IMR-90 (cell line): ENCODE results near the gene TMEM200C. TPM values are rescaled to one million over a fixed set of nuclear protein-coding genes. Genes with fewer than 3 reads are reported as not detected.

ENCODE experiments used
- ATAC-seq: fragments of 200-7000 bp; cut with Tn5 transposase; 2 replicates; pipeline ENCODE4 v1.9.1; 2020; ENCODE audit warnings: low read depth, mild to moderate bottlenecking, moderate library complexity
- BruUV-seq: library from RNA; stranded (reverse); fragments of 400-500 nt; replicated peaks from 2 replicates; lab custom pipeline; 2021; lab: Mats Ljungman, UMichigan
- CTCF ChIA-PET: fragments of 300-600 bp; formaldehyde crosslinking; extraction: SDS; loops from one replicate; lab custom pipeline; 2021; ENCODE audit warnings: antibody characterized with exemption; lab: Yijun Ruan, JAX
- POLR2A ChIA-PET: fragments of 300-600 bp; sonication (Branson Sonifier 250); formaldehyde crosslinking; loops from one replicate; lab custom pipeline; 2022; ENCODE audit warnings: antibody characterized with exemption; ENCODE audit not compliant: unreplicated experiment; lab: Charles Lee
- DNase-seq: peaks from one replicate; pipeline ENCODE4 v3.0.0; 2013
- H2AFZ ChIP-seq: replicated peaks from 2 replicates; pipeline ENCODE3; 2013; ENCODE audit warnings: low read length, mild to moderate bottlenecking; ENCODE audit not compliant: poor library complexity
- H2AK5ac ChIP-seq: 2 replicates; pipeline ENCODE4 v1.6.1; 2013; ENCODE audit warnings: low read depth, low read length, inconsistent platforms
- H2AK9ac ChIP-seq: replicated peaks from 2 replicates; pipeline ENCODE3; 2013; ENCODE audit warnings: mild to moderate bottlenecking, low read depth, low read length, moderate library complexity; ENCODE audit not compliant: poor library complexity
- H2BK120ac ChIP-seq: 2 replicates; pipeline ENCODE4 v1.6.1; 2013; ENCODE audit warnings: low read depth, low read length, inconsistent platforms
- H2BK15ac ChIP-seq: 3 replicates; pipeline ENCODE4 v1.6.1; 2013; ENCODE audit warnings: low read depth, low read length, inconsistent platforms
- H2BK20ac ChIP-seq: 2 replicates; pipeline ENCODE4 v1.6.1; 2013; ENCODE audit warnings: low read depth, mild to moderate bottlenecking, inconsistent platforms, low read length, moderate library complexity
- H2BK5ac ChIP-seq: 2 replicates; pipeline ENCODE4 v1.6.1; 2013; ENCODE audit warnings: mild to moderate bottlenecking, low read depth, low read length, inconsistent platforms; ENCODE audit not compliant: poor library complexity, severe bottlenecking
- H3K14ac ChIP-seq: replicated peaks from 2 replicates; pipeline ENCODE4 v1.6.1; 2013; ENCODE audit warnings: low read depth, low read length, inconsistent platforms
- H3K18ac ChIP-seq: 2 replicates; pipeline ENCODE4 v1.6.1; 2013; ENCODE audit warnings: low read depth, low read length, control low read depth
- H3K23ac ChIP-seq: 2 replicates; pipeline ENCODE4 v1.6.1; 2013; ENCODE audit warnings: low read depth, low read length, inconsistent platforms
- H3K27ac ChIP-seq: 2 replicates; pipeline ENCODE4 v1.5.1; 2013; ENCODE audit warnings: mild to moderate bottlenecking, control low read depth, low read length; ENCODE audit not compliant: insufficient read depth
- H3K27me3 ChIP-seq: 2 replicates; pipeline ENCODE4 v1.6.1; 2013; ENCODE audit warnings: low read length; ENCODE audit not compliant: control insufficient read depth, insufficient read depth
- H3K36me3 ChIP-seq: 2 replicates; pipeline ENCODE4 v1.6.1; 2013; ENCODE audit warnings: low read length, mixed read lengths; ENCODE audit not compliant: control insufficient read depth, insufficient read depth
- H3K4ac ChIP-seq: 2 replicates; pipeline ENCODE4 v1.6.1; 2013; ENCODE audit warnings: low read depth, low read length, inconsistent platforms
- H3K4me1 ChIP-seq: 2 replicates; pipeline ENCODE4 v1.6.1; 2013; ENCODE audit warnings: low read length, mixed read lengths; ENCODE audit not compliant: control insufficient read depth, insufficient read depth
- H3K4me2 ChIP-seq: 2 replicates; pipeline ENCODE4 v1.6.1; 2013; ENCODE audit warnings: low read depth, mild to moderate bottlenecking, control low read depth, low read length, moderate library complexity
- H3K4me3 ChIP-seq: 2 replicates; pipeline ENCODE4 v1.5.1; 2013; ENCODE audit warnings: low read depth, mild to moderate bottlenecking, control low read depth, low read length, moderate library complexity; ENCODE audit not compliant: insufficient read depth
- H3K56ac ChIP-seq: 2 replicates; pipeline ENCODE4 v1.6.1; 2013; ENCODE audit warnings: low read length, inconsistent platforms; ENCODE audit not compliant: insufficient read depth; ENCODE audit errors: extremely low read depth
- H3K79me1 ChIP-seq, 2 experiments: 2 replicates each; pipeline ENCODE4 v1.6.1; 2013; ENCODE audit warnings: low read length in 2 of 2, inconsistent platforms in 1 of 2, low read depth in 1 of 2
- H3K9ac ChIP-seq: 2 replicates; pipeline ENCODE4 v1.6.1; 2013; ENCODE audit warnings: low read depth, low read length, control low read depth
- H3K9me1 ChIP-seq: 2 replicates; pipeline ENCODE4 v1.6.1; 2013; ENCODE audit warnings: low read length, inconsistent platforms; ENCODE audit not compliant: insufficient read depth
- H3K9me3 ChIP-seq: 2 replicates; pipeline ENCODE4 v1.6.1; 2013; ENCODE audit warnings: low read length; ENCODE audit not compliant: control insufficient read depth, insufficient read depth
- H4K20me1 ChIP-seq: 2 replicates; pipeline ENCODE4 v1.6.1; 2013; ENCODE audit warnings: low read length, inconsistent platforms; ENCODE audit not compliant: insufficient read depth
- H4K5ac ChIP-seq: 2 replicates; pipeline ENCODE4 v1.6.1; 2013; ENCODE audit warnings: mild to moderate bottlenecking, low read depth, low read length, control low read depth
- H4K8ac ChIP-seq, 2 experiments: 2 replicates each; pipeline ENCODE4 v1.6.1; 2013; ENCODE audit warnings: low read depth in 2 of 2, low read length in 2 of 2, control low read depth in 1 of 2, inconsistent platforms in 1 of 2
- H4K91ac ChIP-seq: 2 replicates; pipeline ENCODE4 v1.6.1; 2013; ENCODE audit warnings: low read depth, low read length, inconsistent platforms; ENCODE audit not compliant: insufficient read depth
- BHLHE40 ChIP-seq: fragments of 150-350 bp; IDR thresholded peaks from 2 replicates; pipeline ENCODE4 v1.6.1; 2016; ENCODE audit warnings: mild to moderate bottlenecking, low read depth, low read length
- CEBPB ChIP-seq: IDR thresholded peaks from 2 replicates; pipeline ENCODE4 v1.6.1; 2012; ENCODE audit warnings: low read depth, low read length, improper control_type of control experiment
- MAFK ChIP-seq: IDR thresholded peaks from 2 replicates; pipeline ENCODE4 v1.6.1; 2012; ENCODE audit warnings: low read depth, low read length, improper control_type of control experiment
- MAZ ChIP-seq: IDR thresholded peaks from 2 replicates; pipeline ENCODE4 v1.6.1; 2012; ENCODE audit warnings: low read depth, mild to moderate bottlenecking, low read length, improper control_type of control experiment, moderate library complexity, borderline replicate concordance
- MXI1 ChIP-seq: IDR thresholded peaks from 2 replicates; pipeline ENCODE4 v1.6.1; 2012; ENCODE audit warnings: low read depth, mild to moderate bottlenecking, low read length, moderate library complexity, borderline replicate concordance
- NFE2L2 ChIP-seq: fragments of 150-350 bp; IDR thresholded peaks from 2 replicates; pipeline ENCODE4 v1.6.1; 2016; ENCODE audit warnings: low read depth, mild to moderate bottlenecking, low read length
- POLR2A ChIP-seq: IDR thresholded peaks from 2 replicates; pipeline ENCODE4 v1.6.1; 2012; ENCODE audit warnings: mild to moderate bottlenecking, low read depth, low read length
- RAD21 ChIP-seq: IDR thresholded peaks from 2 replicates; pipeline ENCODE4 v1.6.1; 2012; ENCODE audit warnings: low read length, improper control_type of control experiment
- RCOR1 ChIP-seq: IDR thresholded peaks from 2 replicates; pipeline ENCODE4 v1.6.1; 2012; ENCODE audit warnings: mild to moderate bottlenecking, low read length, improper control_type of control experiment; ENCODE audit not compliant: insufficient replicate concordance
- RFX5 ChIP-seq: IDR thresholded peaks from 2 replicates; pipeline ENCODE4 v1.8.0; 2012; ENCODE audit warnings: low read depth, mild to moderate bottlenecking, low read length, moderate library complexity
- SMC3 ChIP-seq: fragments of 150-350 bp; IDR thresholded peaks from 2 replicates; pipeline ENCODE4 v1.6.1; 2016; ENCODE audit warnings: low read depth, mild to moderate bottlenecking, antibody characterized with exemption, low read length, moderate library complexity
- WGBS, 2 experiments: methylation state at CpG; one replicate each; pipeline versions ENCODE4 v1.1.5 to v1.1.7; 2013; ENCODE audit warnings: missing lambda C conversion rate in 2 of 2; ENCODE audit not compliant: insufficient read length in 1 of 2; ENCODE audit errors: extremely low coverage in 2 of 2; 5-methylcytosine and 5-hydroxymethylcytosine counted together
- dilution Hi-C: fragments of 300-500 bp; cut with HindIII; formaldehyde crosslinking; loops from one replicate; pipeline ENCODE4 v1.14.3; 2018; ENCODE audit warnings: low sequenced_read_pairs; ENCODE audit not compliant: unreplicated experiment
- in situ Hi-C: fragments of 300-500 bp; cut with MboI; formaldehyde crosslinking; loops from 3 replicates; pipeline ENCODE4 v1.14.3; 2019; ENCODE audit warnings: low sequenced_read_pairs, inconsistent platforms, mixed read lengths
- intact Hi-C: fragments of 100-400 bp; cut with micrococcal nuclease; formaldehyde crosslinking; loops from 2 replicates; pipeline ENCODE4 v1.10.0; 2022
- polyA plus RNA-seq, 3 experiments: library from polyadenylated mRNA; depleted of rRNA; stranded (reverse); fragments of >200 nt; gene quantifications; 2 replicates each; pipeline ENCODE4 v1.2.3, GENCODE V29; 2012; ENCODE audit warnings: low replicate concordance in 1 of 3
- total RNA-seq: library from RNA; depleted of rRNA; stranded (reverse); fragments of >200 nt; gene quantifications from 2 replicates; pipeline ENCODE4 v1.2.3, GENCODE V29; 2012
- TF ChIP-seq, protein P1 (sequence below): fragments of 150-350 bp; IDR thresholded peaks from 2 replicates; pipeline ENCODE4 v1.6.1; 2017; ENCODE audit warnings: mild to moderate bottlenecking, antibody characterized with exemption, low read length, low read depth
- TF ChIP-seq, protein P2 (sequence below): fragments of 150-350 bp; IDR thresholded peaks from 2 replicates; pipeline ENCODE4 v1.6.1; 2016; ENCODE audit warnings: low read depth, mild to moderate bottlenecking, low read length, moderate library complexity, borderline replicate concordance

TMEM200C gene
- total and polyA plus RNA-seq, 2 of the 4 experiments (the other 2 are of a cell fraction) = 1.4 to 2.5 TPM

DNA sequence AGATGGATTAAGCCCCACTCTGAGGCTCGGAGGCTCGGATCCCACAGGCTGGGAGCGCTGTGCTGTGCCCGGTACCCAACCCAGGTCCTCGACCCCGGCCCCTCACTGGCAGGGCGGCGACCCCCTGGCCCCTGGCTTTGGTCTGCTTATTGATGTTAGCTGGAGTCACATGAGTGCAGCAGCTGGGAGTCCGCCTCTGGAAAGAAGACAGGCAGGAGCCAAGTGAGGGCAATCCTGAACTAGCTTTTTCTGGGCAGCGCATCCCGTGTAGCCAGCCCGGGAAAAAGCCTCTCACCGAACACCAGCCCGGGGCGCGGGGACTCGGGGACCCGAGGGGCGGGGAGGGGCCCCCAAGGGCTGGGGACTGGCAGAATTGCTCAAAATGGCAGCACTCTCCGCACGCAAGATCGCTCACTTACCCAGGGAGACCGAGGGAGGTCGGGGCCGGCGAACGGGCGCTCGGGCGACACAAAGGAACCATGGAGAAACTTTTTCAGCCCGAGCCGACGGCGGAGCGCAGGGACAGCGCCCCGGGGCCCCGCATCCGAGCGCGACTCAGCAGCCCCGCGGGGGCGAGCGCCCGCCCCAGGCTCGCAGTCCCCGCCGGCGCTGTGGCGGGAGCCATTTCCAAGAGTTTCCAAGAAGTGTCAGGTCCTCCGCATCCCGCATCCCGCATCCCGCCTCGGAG is 567 bp downstream of the TMEM200C start:
- ChIA-PET POLR2A (no interaction called here), CTCF (interaction anchor here (1.3 kb wide), 1 partner anchor 19 kb away, joined by 3 read pairs; no protein-coding TSS in a partner anchor)
- Histone ChIP-seq H3K4me3 (peak overlapping the region; percentile 99), H3K36me3 (peaks cover 10% of the 10 kb centered on the region; the same call in 1 of the 2 replicates), H3K9me1 (peaks cover 5% of the 10 kb centered on the region; the same call in 1 of the 2 replicates), H3K9me3 (no peaks in the 10 kb centered on the region), H2AFZ (peak overlapping the region; percentile 89), H4K20me1 (peaks cover 5% of the 10 kb centered on the region; the same call in 1 of the 2 replicates), H2BK20ac (no peak overlapping the region), H2BK120ac (peak overlapping the region; percentile 49; the same call in 1 of the 2 replicates), H3K9ac (peak overlapping the region; percentile 62), H3K79me1 (peaks cover 4 to 18% of the 10 kb centered on the region in 2 experiments; a peak in 3 of 4 replicates), H4K5ac (no peak overlapping the region), H3K4me1 (peaks cover 10% of the 10 kb centered on the region; the same call in 1 of the 2 replicates), H3K27ac (peak overlapping the region; percentile 42), H4K91ac (no peak overlapping the region), H3K14ac (peak overlapping the region; percentile 66), H2BK15ac (peak overlapping the region; percentile 31; the same call in 1 of the 3 replicates), H2AK5ac (no peak overlapping the region), H2BK5ac (peak overlapping the region; percentile 11), H3K4ac (peak overlapping the region; percentile 6), H2AK9ac (peak overlapping the region; percentile 89), H4K8ac (peak overlapping the region; percentile 16 to 32; a peak in 2 of 4 replicates), H3K56ac (peak overlapping the region; percentile 35; the same call in 1 of the 2 replicates), H3K4me2 (peak overlapping the region; percentile 86), H3K23ac (peak overlapping the region; percentile 87), H3K18ac (peak overlapping the region; percentile 17; the same call in 1 of the 2 replicates), H3K27me3 (no peaks in the 10 kb centered on the region)
- ATAC-seq (peak; percentile 16), DNase-seq (peak; percentile 18)
- in situ Hi-C loops (no loop called here), dilution Hi-C loops (no loop called here), intact Hi-C loops (loop anchor here (1.0 to 5.0 kb wide), 3 partner anchors 163 to 838 kb away; no protein-coding TSS in a partner anchor)
- BruUV-seq = no TSS peak
- 0% methylated on average over 40 of the region's 56 CpGs; no CpG with 5 or more reads in 1 of the 2 experiments for WGBS, 2 experiments
- TF ChIP-seq, protein P1, sequence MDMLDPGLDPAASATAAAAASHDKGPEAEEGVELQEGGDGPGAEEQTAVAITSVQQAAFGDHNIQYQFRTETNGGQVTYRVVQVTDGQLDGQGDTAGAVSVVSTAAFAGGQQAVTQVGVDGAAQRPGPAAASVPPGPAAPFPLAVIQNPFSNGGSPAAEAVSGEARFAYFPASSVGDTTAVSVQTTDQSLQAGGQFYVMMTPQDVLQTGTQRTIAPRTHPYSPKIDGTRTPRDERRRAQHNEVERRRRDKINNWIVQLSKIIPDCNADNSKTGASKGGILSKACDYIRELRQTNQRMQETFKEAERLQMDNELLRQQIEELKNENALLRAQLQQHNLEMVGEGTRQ = no peak
- TF ChIP-seq MAFK (no peak), RCOR1 (no peak), RAD21 (no peak), SMC3 (no peak), MAZ (no peak), RFX5 (no peak), BHLHE40 (no peak), MXI1 (0 out of 2 replicates have a peak, but pooled peaks have one; percentile 23), CEBPB (no peak), POLR2A (peak; percentile 46), NFE2L2 (no peak)
- TF ChIP-seq, protein P2, sequence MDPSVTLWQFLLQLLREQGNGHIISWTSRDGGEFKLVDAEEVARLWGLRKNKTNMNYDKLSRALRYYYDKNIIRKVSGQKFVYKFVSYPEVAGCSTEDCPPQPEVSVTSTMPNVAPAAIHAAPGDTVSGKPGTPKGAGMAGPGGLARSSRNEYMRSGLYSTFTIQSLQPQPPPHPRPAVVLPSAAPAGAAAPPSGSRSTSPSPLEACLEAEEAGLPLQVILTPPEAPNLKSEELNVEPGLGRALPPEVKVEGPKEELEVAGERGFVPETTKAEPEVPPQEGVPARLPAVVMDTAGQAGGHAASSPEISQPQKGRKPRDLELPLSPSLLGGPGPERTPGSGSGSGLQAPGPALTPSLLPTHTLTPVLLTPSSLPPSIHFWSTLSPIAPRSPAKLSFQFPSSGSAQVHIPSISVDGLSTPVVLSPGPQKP = no peak
